SH-SY5Y (cell line): ENCODE data around the gene ADAMTS7.

ENCODE experiments used
- GATA2 ChIP-seq: IDR thresholded peaks from 2 replicates; pipeline ENCODE4 v1.6.1; 2011; ENCODE audit warnings: mild to moderate bottlenecking, low read depth, low read length
- GATA3 ChIP-seq: IDR thresholded peaks from 2 replicates; pipeline ENCODE4 v1.6.1; 2011; ENCODE audit warnings: low read depth, mild to moderate bottlenecking, low read length, moderate library complexity

The ADAMTS7 gene

GRCh38 chr15:78762985-78763795, 48.1 kb downstream of the ADAMTS7 start:
- TF ChIP-seq GATA2: no peak
- TF ChIP-seq GATA3: no peak

DNA sequence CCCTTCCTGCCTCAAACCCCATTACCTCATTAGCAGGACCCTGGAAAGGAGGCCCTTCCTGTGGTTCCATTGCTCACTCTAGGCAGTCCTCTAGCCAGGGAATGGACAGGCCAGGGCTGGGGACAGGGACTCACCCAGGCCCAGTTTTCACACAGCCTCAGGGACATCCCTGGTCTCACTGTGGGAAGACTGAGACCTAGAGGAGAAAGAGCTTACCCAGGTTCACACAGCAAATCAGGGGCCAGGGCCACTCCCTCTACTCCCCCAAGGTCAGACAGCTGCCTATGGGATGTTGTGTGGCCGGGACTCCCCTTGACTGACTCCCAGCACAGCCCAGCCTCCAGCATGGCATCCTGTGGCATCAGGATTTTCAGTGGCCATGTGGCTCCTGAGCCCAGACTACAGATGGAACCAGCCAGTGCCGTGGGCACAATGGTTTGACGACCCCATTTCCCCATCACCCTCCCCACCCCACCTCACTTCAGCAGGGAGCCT, 49.3 kb downstream of the ADAMTS7 start:
- no peak for TF ChIP-seq GATA3
- no peak for TF ChIP-seq GATA2

GRCh38 chr15:78761020-78761419, 50.2 kb downstream of the ADAMTS7 start:
- TF ChIP-seq GATA2: no peak
- no peak for TF ChIP-seq GATA3

DNA sequence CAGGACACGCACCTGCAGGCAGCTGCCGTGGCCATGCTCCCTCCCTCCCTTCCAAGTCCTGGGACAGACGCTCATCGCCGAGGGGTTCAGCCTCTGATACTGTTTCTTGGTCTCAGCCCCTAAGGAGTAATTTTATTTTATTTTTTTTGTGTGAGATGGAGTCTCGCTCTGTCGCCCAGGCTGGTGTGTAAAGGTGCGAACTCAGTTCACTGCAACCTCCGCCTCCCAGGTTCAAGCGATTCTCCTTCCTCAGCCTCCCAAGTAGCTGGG, 53.7 kb downstream of the ADAMTS7 start:
- no peak for TF ChIP-seq GATA2
- no peak for TF ChIP-seq GATA3

GRCh38 chr15:78752492-78753358, 58.5 kb downstream of the ADAMTS7 start:
- TF ChIP-seq GATA3: no peak
- TF ChIP-seq GATA2: peak; percentile 77

DNA sequence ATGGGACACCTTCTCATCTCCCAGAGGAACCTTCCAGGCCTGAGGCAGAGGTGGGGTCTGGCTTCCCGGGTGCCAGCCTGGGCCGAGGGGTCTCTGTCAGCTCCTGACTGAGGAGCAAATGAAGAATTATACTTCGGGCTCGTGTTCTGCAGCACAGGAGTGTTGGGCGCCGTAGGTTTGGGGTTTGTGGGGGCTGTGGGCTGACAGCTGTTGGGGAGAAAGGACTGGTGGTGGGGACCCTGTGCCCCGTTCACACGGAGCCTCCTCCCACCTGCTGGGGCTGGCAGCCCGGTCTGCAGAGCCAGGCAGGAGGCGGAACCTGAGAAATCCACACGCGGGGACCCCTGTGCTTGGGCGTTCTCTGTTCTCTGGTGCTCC, 59.7 kb downstream of the ADAMTS7 start:
- TF ChIP-seq GATA2: no peak
- TF ChIP-seq GATA3: no peak

GRCh38 chr15:78750566-78750965, 60.7 kb downstream of the ADAMTS7 start:
- no peak for TF ChIP-seq GATA2
- TF ChIP-seq GATA3: no peak

GRCh38 chr15:78749831-78750230, 61.4 kb downstream of the ADAMTS7 start:
- TF ChIP-seq GATA3 (no peak), GATA2 (no peak)

DNA sequence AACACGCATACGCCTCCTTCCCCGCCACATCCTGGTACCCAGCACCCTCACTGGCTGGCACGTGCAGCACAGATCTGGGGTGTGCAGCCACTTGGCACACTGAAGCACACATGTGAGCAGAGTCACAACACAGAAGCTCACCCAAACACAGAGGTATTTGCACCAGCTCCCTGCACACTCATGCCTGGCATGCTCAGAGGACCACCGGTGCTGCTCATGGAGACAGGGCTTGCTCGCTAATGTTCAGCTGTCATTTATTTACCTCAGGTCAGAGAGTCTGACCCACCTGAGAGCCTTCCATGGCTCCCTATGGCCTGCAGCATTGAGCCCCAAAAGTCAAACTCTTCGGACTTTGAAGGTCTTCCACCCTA, 70.4 kb downstream of the ADAMTS7 start:
- no peak for TF ChIP-seq GATA3
- TF ChIP-seq GATA2: no peak

- no peak for TF ChIP-seq GATA2
- TF ChIP-seq GATA3: no peak
Measured at GRCh38 chr15:78739996-78740903, 71.0 kb downstream of the ADAMTS7 start.

GRCh38 chr15:78739206-78739605, 72.1 kb downstream of the ADAMTS7 start:
- TF ChIP-seq GATA3: no peak
- no peak for TF ChIP-seq GATA2

- no peak for TF ChIP-seq GATA3
- TF ChIP-seq GATA2: no peak
Measured at GRCh38 chr15:78737187-78737820, 74.0 kb downstream of the ADAMTS7 start.

DNA sequence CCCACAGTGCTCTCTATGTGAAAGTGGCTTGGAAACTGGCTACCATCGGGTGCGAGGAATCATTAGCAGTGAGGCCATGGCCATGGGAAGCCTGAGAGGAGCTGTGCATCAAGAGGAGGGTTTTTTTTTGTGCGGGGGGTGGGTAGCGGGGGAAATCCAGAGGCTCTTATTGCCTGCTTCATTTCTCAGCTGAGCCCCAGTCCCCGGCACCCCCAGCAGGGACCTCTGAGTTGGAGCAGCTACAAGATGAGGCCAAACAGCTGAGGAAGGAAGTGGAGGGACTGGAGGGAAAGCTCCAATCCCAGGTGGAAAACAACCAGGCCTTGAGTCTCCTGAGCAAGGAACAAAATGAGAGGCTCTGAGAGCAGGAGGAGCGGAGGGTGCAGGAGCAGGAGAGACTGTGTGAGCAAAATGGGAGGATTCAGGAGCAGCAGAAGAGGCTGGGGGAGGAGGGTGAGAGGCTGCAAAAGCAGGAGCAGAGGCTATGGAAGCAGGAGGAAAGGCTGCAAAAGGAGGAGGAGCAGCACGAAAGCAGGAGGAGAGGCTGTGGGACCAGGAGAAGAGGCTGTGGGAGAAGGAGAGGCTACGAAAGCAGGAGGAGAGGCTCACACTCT, 76.7 kb downstream of the ADAMTS7 start:
- no peak for TF ChIP-seq GATA2
- TF ChIP-seq GATA3: no peak

GRCh38 chr15:78732634-78733033, 78.6 kb downstream of the ADAMTS7 start:
- no peak for TF ChIP-seq GATA3
- TF ChIP-seq GATA2: no peak
